Keratinocyte (primary cell): ENCODE measurements around the gene MRPL40. TPM values are rescaled to one million over a fixed set of nuclear protein-coding genes. Genes with fewer than 3 reads are reported as not detected.

ENCODE experiments used
- DNase-seq: peaks from one replicate; pipeline ENCODE4 v3.0.0-alpha.2; 2011; ENCODE audit warnings: low read depth, missing footprints, low spot score
- FAIRE-seq: peaks from 2 replicates; lab custom pipeline; 2011; peaks lifted over from hg19 to GRCh38; lab: Jason Lieb, UNC
- H2AFZ ChIP-seq: 2 replicates; pipeline ENCODE4 v1.6.0; 2012; ENCODE audit warnings: low read length, control low read depth, inconsistent platforms; ENCODE audit not compliant: control insufficient read depth
- H3K27ac ChIP-seq: 2 replicates; pipeline ENCODE4 v1.5.1; 2011; ENCODE audit warnings: low read length; ENCODE audit not compliant: control insufficient read depth, insufficient read depth
- H3K27me3 ChIP-seq: 3 replicates; pipeline ENCODE4 v1.6.0; 2011; ENCODE audit warnings: low read length; ENCODE audit not compliant: control insufficient read depth, insufficient read depth; ENCODE audit errors: extremely low read depth
- H3K36me3 ChIP-seq, 2 experiments: 2 replicates in 1 of 2; 3 replicates in 1 of 2; pipeline ENCODE4 v1.5.1; 2011; ENCODE audit warnings: low read length in 2 of 2, mild to moderate bottlenecking in 1 of 2; ENCODE audit not compliant: control insufficient read depth in 2 of 2, insufficient read depth in 2 of 2; ENCODE audit errors: extremely low read depth in 1 of 2
- H3K4me1 ChIP-seq: 3 replicates; pipeline ENCODE4 v1.5.1; 2011; ENCODE audit warnings: low read length; ENCODE audit not compliant: control insufficient read depth, insufficient read depth; ENCODE audit errors: extremely low read depth
- H3K4me2 ChIP-seq: 3 replicates; pipeline ENCODE4 v1.6.0; 2011; ENCODE audit warnings: low read depth, low read length; ENCODE audit not compliant: control insufficient read depth, insufficient read depth; ENCODE audit errors: extremely low read depth
- H3K4me3 ChIP-seq, 3 experiments: fragments of 200-600 bp in 1 of 3; sonication (generic) in 1 of 3; 2 replicates in 2 of 3; 3 replicates in 1 of 3; pipeline ENCODE4 v1.5.1; 2011 to 2016; ENCODE audit warnings: low read length in 3 of 3, mild to moderate bottlenecking in 3 of 3, control low read depth in 2 of 3, inconsistent platforms in 1 of 3, low read depth in 1 of 3, mixed read lengths in 1 of 3, mixed run types in 1 of 3, moderate library complexity in 1 of 3; ENCODE audit not compliant: control insufficient read depth in 2 of 3, insufficient read depth in 2 of 3; ENCODE audit errors: extremely low read depth in 1 of 3
- H3K79me2 ChIP-seq: 2 replicates; pipeline ENCODE4 v1.6.0; 2012; ENCODE audit warnings: low read length; ENCODE audit not compliant: control insufficient read depth, insufficient read depth
- H3K9ac ChIP-seq: 3 replicates; pipeline ENCODE4 v1.6.0; 2011; ENCODE audit warnings: low read length; ENCODE audit not compliant: control insufficient read depth, insufficient read depth; ENCODE audit errors: extremely low read depth
- H3K9me1 ChIP-seq: 3 replicates; pipeline ENCODE4 v1.6.0; 2011; ENCODE audit warnings: low read length; ENCODE audit not compliant: control insufficient read depth, insufficient read depth; ENCODE audit errors: extremely low read depth
- H3K9me3 ChIP-seq: 2 replicates; pipeline ENCODE4 v1.5.1; 2012; ENCODE audit warnings: low read depth, low read length; ENCODE audit not compliant: control insufficient read depth
- H4K20me1 ChIP-seq: 3 replicates; pipeline ENCODE4 v1.6.0; 2011; ENCODE audit warnings: low read length; ENCODE audit not compliant: control insufficient read depth, insufficient read depth; ENCODE audit errors: extremely low read depth
- EZH2 ChIP-seq: IDR thresholded peaks from one replicate; pipeline ENCODE4 v1.6.1; 2012; ENCODE audit warnings: inconsistent platforms, mild to moderate bottlenecking, low read length, moderate library complexity
- dilution Hi-C: fragments of 300-500 bp; cut with MboI; formaldehyde crosslinking; loops from one replicate; pipeline ENCODE4 v1.7.0; 2020; ENCODE audit warnings: low sequenced_read_pairs; ENCODE audit not compliant: extremely low pct_ligation_motif_present
- polyA plus RNA-seq, 5 experiments: library from polyadenylated mRNA; depleted of rRNA in 3 of 5; stranded (reverse) in 3 of 5; stranded (forward) in 1 of 5; unstranded in 1 of 5; fragments of >200 nt; gene quantifications; 1 replicate in 1 of 5; 2 replicates in 3 of 5; 3 replicates in 1 of 5; pipeline versions ENCODE4 v1.2.1 to v1.2.3, GENCODE V29; 2011 to 2012; ENCODE audit warnings: missing spikeins in 2 of 5, low read depth in 1 of 5, low replicate concordance in 1 of 5
- TF ChIP-seq, protein P1 (sequence below), 3 experiments: IDR thresholded peaks in 1 of 3; conservative IDR thresholded peaks in 1 of 3; optimal IDR thresholded peaks in 1 of 3; 2 replicates in 2 of 3; 3 replicates in 1 of 3; pipeline versions ENCODE3 to v1.5.1; 2011; ENCODE audit warnings: low read length in 3 of 3, mild to moderate bottlenecking in 3 of 3, moderate library complexity in 2 of 3, control low read depth in 1 of 3, inconsistent platforms in 1 of 3; ENCODE audit not compliant: insufficient read depth in 2 of 3; ENCODE audit errors: extremely low read depth in 1 of 3

Gene MRPL40
- polyA plus RNA-seq, 1 donor (not counting 4 experiments of a cell fraction or from before 2014, with no cell fraction given), result 46.3 TPM

DNA sequence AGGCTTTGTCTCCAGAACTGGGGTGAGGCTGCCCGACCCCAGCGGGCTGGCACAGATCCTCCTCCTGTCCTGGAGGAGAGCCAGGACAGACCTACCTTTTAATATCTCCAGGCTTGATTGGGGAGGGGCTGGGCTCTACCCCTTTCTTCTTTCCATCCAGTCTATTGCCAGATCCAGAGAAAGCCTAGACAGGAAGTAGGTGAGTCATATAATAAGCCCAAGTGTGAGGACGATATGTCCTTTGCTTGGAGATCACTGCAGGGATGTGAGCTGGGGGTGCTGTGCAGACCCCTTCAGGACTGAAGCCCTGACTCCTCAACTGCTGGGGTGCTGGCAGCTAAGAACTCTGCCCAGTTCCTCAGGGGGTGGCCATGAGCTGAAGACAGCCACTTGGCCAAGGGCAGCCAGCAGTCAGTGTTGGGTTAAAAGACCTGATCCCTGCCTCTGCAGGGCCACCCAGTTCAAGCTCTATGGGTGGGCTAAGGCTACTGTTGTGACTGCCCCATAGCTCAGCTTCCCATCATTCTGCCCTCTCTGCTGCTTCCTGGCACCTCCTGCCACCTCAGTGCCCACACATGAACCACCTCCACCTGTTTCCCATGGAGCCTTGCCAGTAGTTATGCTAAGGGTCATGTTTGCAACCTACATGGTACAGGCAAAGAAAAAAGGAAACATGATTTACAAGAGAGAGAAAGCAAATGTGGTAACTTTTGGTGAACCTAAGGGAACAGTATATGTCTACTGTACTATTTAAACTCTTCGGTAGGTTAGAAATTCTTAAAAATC is 23.4 kb downstream of the MRPL40 start:
- H3K4me1 ChIP-seq, result peaks cover 10% of the 10 kb centered on the region
- H3K27ac ChIP-seq, result no peak overlapping the region
- H3K9me1 ChIP-seq, result no peaks in the 10 kb centered on the region
- H3K4me3 ChIP-seq, result no peak overlapping the region
- peaks cover 39 to 44% of the 10 kb centered on the region in 2 experiments for H3K36me3 ChIP-seq
- no peak overlapping the region for H2AFZ ChIP-seq
- dilution Hi-C loops, result no loop called here
- no peaks in the 10 kb centered on the region for H3K9me3 ChIP-seq
- H4K20me1 ChIP-seq, result no peaks in the 10 kb centered on the region
- FAIRE-seq, result no peak
- TF ChIP-seq EZH2, result no peak
- TF ChIP-seq, protein P1, sequence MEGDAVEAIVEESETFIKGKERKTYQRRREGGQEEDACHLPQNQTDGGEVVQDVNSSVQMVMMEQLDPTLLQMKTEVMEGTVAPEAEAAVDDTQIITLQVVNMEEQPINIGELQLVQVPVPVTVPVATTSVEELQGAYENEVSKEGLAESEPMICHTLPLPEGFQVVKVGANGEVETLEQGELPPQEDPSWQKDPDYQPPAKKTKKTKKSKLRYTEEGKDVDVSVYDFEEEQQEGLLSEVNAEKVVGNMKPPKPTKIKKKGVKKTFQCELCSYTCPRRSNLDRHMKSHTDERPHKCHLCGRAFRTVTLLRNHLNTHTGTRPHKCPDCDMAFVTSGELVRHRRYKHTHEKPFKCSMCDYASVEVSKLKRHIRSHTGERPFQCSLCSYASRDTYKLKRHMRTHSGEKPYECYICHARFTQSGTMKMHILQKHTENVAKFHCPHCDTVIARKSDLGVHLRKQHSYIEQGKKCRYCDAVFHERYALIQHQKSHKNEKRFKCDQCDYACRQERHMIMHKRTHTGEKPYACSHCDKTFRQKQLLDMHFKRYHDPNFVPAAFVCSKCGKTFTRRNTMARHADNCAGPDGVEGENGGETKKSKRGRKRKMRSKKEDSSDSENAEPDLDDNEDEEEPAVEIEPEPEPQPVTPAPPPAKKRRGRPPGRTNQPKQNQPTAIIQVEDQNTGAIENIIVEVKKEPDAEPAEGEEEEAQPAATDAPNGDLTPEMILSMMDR (optimal IDR thresholded peaks at IDR 0.05 in 1 of 3, IDR thresholded peaks at IDR 0.05 in 1 of 3, conservative IDR thresholded peaks at IDR 0.05 in 1 of 3; ENCODE audit: extremely low read depth in 1 of 3, insufficient read depth in 2 of 3, low read length in 3 of 3), result no peak
- H3K27me3 ChIP-seq, result no peaks in the 10 kb centered on the region
- no peak for DNase-seq
- H3K79me2 ChIP-seq, result no peaks in the 10 kb centered on the region
- no peak overlapping the region for H3K4me2 ChIP-seq
- H3K9ac ChIP-seq, result no peak overlapping the region

DNA sequence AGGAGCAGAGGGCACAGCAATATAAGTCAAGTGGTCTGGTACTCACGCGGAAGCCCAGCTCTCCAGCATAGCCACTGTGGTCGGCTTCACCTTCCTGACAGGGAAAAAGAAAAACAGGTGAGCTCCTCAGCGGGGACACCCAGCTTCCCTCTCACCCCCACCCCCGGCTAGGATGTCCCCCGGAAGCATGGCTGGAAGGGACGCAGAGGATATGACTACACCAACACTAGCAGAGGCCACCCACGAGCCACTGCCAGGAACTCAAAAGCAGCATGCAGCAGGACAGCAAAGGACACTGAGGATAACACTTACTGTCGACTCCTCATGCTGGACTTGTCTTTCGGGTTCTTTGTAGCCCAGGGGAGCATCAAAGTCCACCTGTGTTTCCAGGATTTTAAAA is 24.2 kb downstream of the MRPL40 start:
- dilution Hi-C loops, result no loop called here
- no peaks in the 10 kb centered on the region for H3K27me3 ChIP-seq
- DNase-seq (no peak), FAIRE-seq (no peak)
- no peak overlapping the region for H3K27ac ChIP-seq
- H3K4me2 ChIP-seq, result no peak overlapping the region
- TF ChIP-seq, protein P1 (optimal IDR thresholded peaks at IDR 0.05 in 1 of 3, IDR thresholded peaks at IDR 0.05 in 1 of 3, conservative IDR thresholded peaks at IDR 0.05 in 1 of 3; ENCODE audit: extremely low read depth in 1 of 3, insufficient read depth in 2 of 3, low read length in 3 of 3), result no peak
- TF ChIP-seq EZH2, result no peak
- no peaks in the 10 kb centered on the region for H3K9me3 ChIP-seq
- H3K4me3 ChIP-seq, result no peak overlapping the region
- H3K9me1 ChIP-seq, result no peaks in the 10 kb centered on the region
- H3K79me2 ChIP-seq, result no peaks in the 10 kb centered on the region
- no peak overlapping the region for H2AFZ ChIP-seq
- H3K36me3 ChIP-seq, result peaks cover 38 to 44% of the 10 kb centered on the region in 2 experiments
- H3K9ac ChIP-seq, result no peak overlapping the region
- H4K20me1 ChIP-seq, result no peaks in the 10 kb centered on the region
- H3K4me1 ChIP-seq, result peaks cover 10% of the 10 kb centered on the region
